Prostate gland (tissue), 2 donors: Measurements from ENCODE around the gene MAPK8IP2. TPM values are rescaled to one million over a fixed set of nuclear protein-coding genes. Genes with fewer than 3 reads are reported as not detected.
"Not testable (repeated sequence)": the region's sequence is repeated elsewhere in the genome, so short reads cannot be mapped to it uniquely, and the experiment has no call there.

Experiments
- DNase-seq: peaks from one replicate; pipeline ENCODE4 v3.0.0-alpha.2; 2019; ENCODE audit warnings: low spot score
- H3K27ac ChIP-seq, 2 donors: fragments of 200-600 bp; sonication (generic); 2 replicates each; pipeline ENCODE4 v1.5.1; 2017 to 2019
- H3K27me3 ChIP-seq: fragments of 200-600 bp; sonication (generic); replicated peaks from 2 replicates; pipeline ENCODE4 v1.5.1; 2019; ENCODE audit not compliant: insufficient read depth
- H3K36me3 ChIP-seq, 2 donors: fragments of 200-600 bp; sonication (generic); 1 replicate in 1 of 2; 2 replicates in 1 of 2; pipeline versions ENCODE4 v1.5.1 to v1.8.1; 2017 to 2019
- H3K4me1 ChIP-seq: fragments of 200-600 bp; sonication (generic); replicated peaks from 2 replicates; pipeline ENCODE4 v1.5.1; 2019
- H3K4me3 ChIP-seq, 2 donors: fragments of 200-600 bp; sonication (generic); 2 replicates each; pipeline ENCODE4 v1.5.1; 2017 to 2019
- H3K9me3 ChIP-seq: fragments of 200-600 bp; sonication (generic); 2 replicates; pipeline ENCODE4 v1.5.1; 2017
- CTCF ChIP-seq, 4 experiments: fragments of 200-600 bp in 2 of 4; fragments of 450-650 bp in 2 of 4; sonication (generic) in 2 of 4; IDR thresholded peaks; 1 replicate in 3 of 4; 2 replicates in 1 of 4; pipeline ENCODE4 v1.5.1; 2016 to 2019; ENCODE audit warnings: antibody characterized with exemption in 4 of 4, mild to moderate bottlenecking in 2 of 4, moderate library complexity in 2 of 4
- POLR2A ChIP-seq: fragments of 450-650 bp; IDR thresholded peaks from one replicate; pipeline ENCODE4 v1.6.1; 2016; ENCODE audit warnings: antibody characterized with exemption, mild to moderate bottlenecking
- POLR2AphosphoS5 ChIP-seq: sonication (generic); formaldehyde crosslinking; IDR thresholded peaks from one replicate; pipeline ENCODE4 v1.6.1; 2017; ENCODE audit warnings: antibody characterized with exemption
- WGBS: methylation state at CpG from one replicate; pipeline ENCODE4 v1.1.5; 2018; 5-methylcytosine and 5-hydroxymethylcytosine counted together
- intact Hi-C: fragments of 100-400 bp; cut with DNase I; formaldehyde crosslinking; loops from one replicate; pipeline ENCODE4 v1.14.2; 2022
- total RNA-seq, 2 donors: library from RNA; depleted of rRNA; stranded (reverse); fragments of >200 nt; gene quantifications; one replicate each; pipeline ENCODE4 v1.1.0, GENCODE V29; 2016

Gene MAPK8IP2
- total RNA-seq, 2 donors from 2014 or later, result 5.1 to 23.6 TPM

- Histone ChIP-seq H3K27me3 (no peaks in the 10 kb centered on the region), H3K4me1 (no peaks in the 10 kb centered on the region), H3K4me3 (no peak overlapping the region), H3K36me3 (no peaks in the 10 kb centered on the region), H3K27ac (no peak overlapping the region), H3K9me3 (no peaks in the 10 kb centered on the region)
- WGBS, result 85% methylated on average over 10 of the region's 10 CpGs
- intact Hi-C loops, result no loop called here
- TF ChIP-seq POLR2A (no peak), CTCF (IDR thresholded peaks at IDR 0.05) (no peak), POLR2AphosphoS5 (no peak)
- no peak for DNase-seq
These were observed 52.7 kb downstream of the MAPK8IP2 start for GRCh38 chr22:50653256-50653655.

DNA sequence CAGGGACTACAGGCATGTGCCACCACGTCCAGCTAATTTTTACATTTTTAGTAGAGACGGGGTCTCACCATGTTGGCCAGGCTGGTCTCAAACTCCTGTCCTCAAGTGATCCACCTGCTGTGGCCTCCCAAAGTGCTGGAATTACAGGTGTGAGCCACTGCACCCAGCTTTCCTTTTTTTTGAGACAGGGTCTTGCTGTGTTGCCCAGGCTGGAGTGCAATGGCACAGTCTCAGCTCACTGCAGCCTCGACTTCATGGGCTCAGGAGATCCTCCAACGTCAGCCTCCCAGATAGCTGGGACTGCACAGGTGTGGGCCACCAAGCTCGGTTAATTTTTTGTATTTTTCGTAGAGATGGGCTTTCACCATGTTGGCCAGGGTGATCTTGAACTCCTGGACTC lies 54.1 kb downstream of the MAPK8IP2 start:
- H3K4me1 ChIP-seq, H3K27me3 ChIP-seq, DNase-seq, H3K4me3 ChIP-seq, H3K36me3 ChIP-seq, H3K9me3 ChIP-seq, intact Hi-C loops, H3K27ac ChIP-seq: not testable (repeated sequence)
- WGBS, result 90% methylated on average over 6 of the region's 6 CpGs

DNA sequence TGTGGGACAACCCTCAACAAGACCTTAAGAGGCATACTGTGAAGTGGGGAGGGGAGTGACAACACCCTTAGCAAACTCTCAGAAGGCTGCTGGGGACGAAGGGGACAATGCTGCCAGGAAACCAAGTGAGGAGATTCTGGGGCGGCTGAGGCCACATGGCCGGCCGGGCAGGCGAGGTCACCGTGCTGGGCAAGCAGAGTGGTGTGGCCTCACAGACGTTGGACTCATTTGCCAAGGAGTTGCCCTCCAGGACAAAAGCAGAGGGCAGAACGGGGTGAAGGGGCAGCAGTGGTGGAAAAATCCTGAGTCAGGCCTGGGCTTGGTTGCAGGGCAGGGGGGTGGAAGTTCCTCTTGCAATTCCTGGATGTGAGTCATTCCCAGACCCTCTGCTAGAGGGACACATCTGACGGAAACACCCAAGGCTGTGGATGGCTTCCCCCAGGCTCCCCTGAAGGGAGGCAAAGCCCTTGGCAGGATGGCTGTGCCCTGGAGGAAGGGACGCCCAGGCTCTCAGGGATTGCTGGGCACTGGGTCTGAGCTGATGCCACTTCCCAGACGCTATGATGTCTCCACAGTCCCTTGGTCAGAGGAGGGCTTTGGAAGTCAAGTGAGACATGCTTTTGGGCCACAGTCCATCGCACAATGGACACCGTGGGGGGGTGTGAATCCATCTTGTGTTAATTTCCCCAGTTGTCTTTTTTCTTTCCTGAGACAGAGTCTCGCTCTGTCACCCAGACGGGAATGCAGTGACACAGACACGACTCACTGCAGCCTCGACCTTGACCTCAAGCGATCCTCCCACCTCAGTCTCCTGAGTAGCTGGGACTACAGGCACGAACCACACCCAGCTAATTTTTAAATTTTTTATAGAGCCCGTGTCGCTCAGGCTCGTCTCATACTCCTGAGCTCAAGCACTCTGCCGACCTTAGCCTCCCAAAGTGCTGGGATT lies 55.8 kb downstream of the MAPK8IP2 start:
- TF ChIP-seq CTCF (IDR thresholded peaks at IDR 0.05), result no peak
- no peak for TF ChIP-seq POLR2A
- no peak for TF ChIP-seq POLR2AphosphoS5
- Histone ChIP-seq H3K27me3 (no peaks in the 10 kb centered on the region), H3K27ac (no peak overlapping the region), H3K4me1 (no peaks in the 10 kb centered on the region), H3K36me3 (no peaks in the 10 kb centered on the region), H3K4me3 (no peak overlapping the region), H3K9me3 (no peaks in the 10 kb centered on the region)
- DNase-seq, result no peak
- WGBS, result 64% methylated on average over 23 of the region's 23 CpGs
- intact Hi-C loops, result no loop called here

DNA sequence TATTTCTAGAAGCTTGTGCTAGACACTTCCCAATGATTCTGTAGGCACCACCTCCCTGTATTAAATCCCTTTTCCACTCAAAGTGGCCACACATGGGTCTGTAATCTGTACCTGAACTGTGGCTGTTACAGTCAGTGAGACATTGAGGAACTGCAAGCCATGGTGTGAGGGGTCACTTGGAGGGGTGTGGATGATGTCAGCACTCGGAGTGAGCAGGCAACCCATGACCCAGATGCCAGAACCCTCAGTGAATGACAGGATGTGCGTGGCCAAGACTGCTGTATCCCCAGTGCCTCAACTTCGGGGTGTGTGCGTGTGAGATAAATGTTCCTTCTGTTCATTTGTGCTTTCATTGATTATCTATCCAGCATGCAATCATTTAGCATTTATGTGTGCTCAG lies 57.3 kb downstream of the MAPK8IP2 start:
- WGBS, result 74% methylated on average over 4 of the region's 4 CpGs

GRCh38 chr22:50659711-50660110 lies 59.1 kb downstream of the MAPK8IP2 start:
- H3K27me3 ChIP-seq, DNase-seq, H3K4me1 ChIP-seq, H3K4me3 ChIP-seq, H3K9me3 ChIP-seq, H3K27ac ChIP-seq, intact Hi-C loops, H3K36me3 ChIP-seq: not testable (repeated sequence)
- 87% methylated on average over 7 of the region's 7 CpGs for WGBS

More for the DNA sequence above, 57.3 kb downstream of the MAPK8IP2 start:
- no peaks in the 10 kb centered on the region for H3K4me1 ChIP-seq
- no peak overlapping the region for H3K27ac ChIP-seq
- H3K36me3 ChIP-seq, result no peaks in the 10 kb centered on the region
- H3K4me3 ChIP-seq, result no peak overlapping the region
- TF ChIP-seq CTCF (IDR thresholded peaks at IDR 0.05) (no peak), POLR2A (no peak), POLR2AphosphoS5 (no peak)
- DNase-seq, result no peak
- no peaks in the 10 kb centered on the region for H3K9me3 ChIP-seq
- H3K27me3 ChIP-seq, result no peaks in the 10 kb centered on the region
- intact Hi-C loops, result no loop called here

GRCh38 chr22:50660306-50660705 lies 59.7 kb downstream of the MAPK8IP2 start:
- H3K27me3 ChIP-seq, result no peaks in the 10 kb centered on the region
- no peaks in the 10 kb centered on the region for H3K36me3 ChIP-seq
- intact Hi-C loops, result no loop called here
- TF ChIP-seq CTCF (IDR thresholded peaks at IDR 0.05), result no peak
- no peaks in the 10 kb centered on the region for H3K9me3 ChIP-seq
- no peak overlapping the region for H3K27ac ChIP-seq
- no peak for DNase-seq
- no peak overlapping the region for H3K4me3 ChIP-seq
- H3K4me1 ChIP-seq, result no peaks in the 10 kb centered on the region
